OCI-LY7 (cell line): Measurements from ENCODE around the gene ERICH6. TPM values are rescaled to one million over a fixed set of nuclear protein-coding genes. Genes with fewer than 3 reads are reported as not detected.

Source experiments
- BruUV-seq: library from RNA; stranded (reverse); fragments of 400-500 nt; replicated peaks from 2 replicates; lab custom pipeline; 2021; lab: Mats Ljungman, UMichigan
- CTCF ChIA-PET: fragments of 300-600 bp; sonication (Branson Sonifier 250); formaldehyde crosslinking; loops from one replicate; lab custom pipeline; 2022; ENCODE audit warnings: antibody characterized with exemption; ENCODE audit not compliant: unreplicated experiment; lab: Charles Lee
- POLR2A ChIA-PET: fragments of 300-600 bp; sonication (Branson Sonifier 250); formaldehyde crosslinking; loops from one replicate; lab custom pipeline; 2022; ENCODE audit warnings: antibody characterized with exemption; lab: Charles Lee
- DNase-seq: peaks from one replicate; pipeline ENCODE4 v3.0.0-alpha.2; 2015; ENCODE audit warnings: low spot score
- H2AFZ ChIP-seq: fragments of 200-600 bp; sonication (generic), shearing (Covaris generic); 2 replicates; pipeline ENCODE4 v1.6.1; 2014; ENCODE audit warnings: mild to moderate bottlenecking, antibody characterized with exemption, low read length, moderate library complexity
- H3K27ac ChIP-seq: fragments of 200-600 bp; sonication (generic); 2 replicates; pipeline ENCODE4 v1.5.1; 2014; ENCODE audit warnings: mixed run types, low read depth, mild to moderate bottlenecking, moderate library complexity, low read length, inconsistent platforms; ENCODE audit not compliant: poor library complexity, severe bottlenecking
- H3K36me3 ChIP-seq: fragments of 200-600 bp; sonication (generic); 2 replicates; pipeline ENCODE4 v1.6.1; 2014; ENCODE audit warnings: mild to moderate bottlenecking, antibody characterized with exemption, low read length, moderate library complexity, mixed read lengths; ENCODE audit not compliant: insufficient read depth
- H3K4me1 ChIP-seq: fragments of 200-600 bp; sonication (generic); 2 replicates; pipeline ENCODE4 v1.5.1; 2014; ENCODE audit warnings: mild to moderate bottlenecking, low read length; ENCODE audit not compliant: insufficient read depth, poor library complexity, severe bottlenecking
- H3K4me2 ChIP-seq: fragments of 200-600 bp; sonication (generic); 2 replicates; pipeline ENCODE4 v1.6.1; 2014; ENCODE audit warnings: mild to moderate bottlenecking, low read length
- H3K4me3 ChIP-seq: fragments of 200-600 bp; sonication (generic); 2 replicates; pipeline ENCODE4 v1.5.1; 2014; ENCODE audit warnings: mild to moderate bottlenecking, low read depth, low read length; ENCODE audit not compliant: poor library complexity, severe bottlenecking
- H3K79me2 ChIP-seq: fragments of 200-600 bp; sonication (generic); 2 replicates; pipeline ENCODE4 v1.6.1; 2016; ENCODE audit warnings: low read depth, mild to moderate bottlenecking, low read length, moderate library complexity, mixed read lengths; ENCODE audit not compliant: insufficient read depth
- H3K9me2 ChIP-seq: fragments of 200-600 bp; sonication (generic); 2 replicates; pipeline ENCODE4 v1.6.1; 2016; ENCODE audit warnings: mild to moderate bottlenecking, low read length, mixed read lengths; ENCODE audit not compliant: insufficient read depth
- H3K9me3 ChIP-seq: fragments of 200-600 bp; sonication (generic); 2 replicates; pipeline ENCODE4 v1.6.1; 2014; ENCODE audit warnings: mild to moderate bottlenecking, mixed run types, low read length, mixed read lengths
- H4K20me1 ChIP-seq: fragments of 200-600 bp; sonication (generic); 2 replicates; pipeline ENCODE4 v1.6.1; 2014; ENCODE audit warnings: mild to moderate bottlenecking, antibody characterized with exemption, low read length, moderate library complexity, mixed read lengths; ENCODE audit not compliant: insufficient read depth
- EZH2phosphoT487 ChIP-seq: fragments of 200-600 bp; sonication (generic); IDR thresholded peaks from 2 replicates; pipeline ENCODE4 v1.6.1; 2018; ENCODE audit warnings: low read depth, borderline replicate concordance, mild to moderate bottlenecking, mixed run types, antibody characterized with exemption, low read length, moderate library complexity, mixed read lengths
- intact Hi-C: fragments of 100-400 bp; cut with micrococcal nuclease; formaldehyde crosslinking; loops from one replicate; pipeline ENCODE4 v1.10.0; 2022; ENCODE audit not compliant: unreplicated experiment
- total RNA-seq, 2 experiments: library from RNA; depleted of rRNA in 1 of 2; stranded (reverse); fragments of >200 nt in 1 of 2; shearing (Covaris generic) in 1 of 2; gene quantifications; 2 replicates each; pipeline ENCODE4 v1.2.3, GENCODE V29; 2014 to 2022
- TF ChIP-seq, protein P1 (sequence below): fragments of 200-600 bp; sonication (generic); conservative IDR thresholded peaks from 2 replicates; pipeline ENCODE4 v1.5.1; 2014; ENCODE audit warnings: mild to moderate bottlenecking, antibody characterized with exemption, low read length, moderate library complexity, mixed read lengths

Gene ERICH6
- total RNA-seq, 2 experiments from 2014 or later, result 0.38 to 0.41 TPM

DNA sequence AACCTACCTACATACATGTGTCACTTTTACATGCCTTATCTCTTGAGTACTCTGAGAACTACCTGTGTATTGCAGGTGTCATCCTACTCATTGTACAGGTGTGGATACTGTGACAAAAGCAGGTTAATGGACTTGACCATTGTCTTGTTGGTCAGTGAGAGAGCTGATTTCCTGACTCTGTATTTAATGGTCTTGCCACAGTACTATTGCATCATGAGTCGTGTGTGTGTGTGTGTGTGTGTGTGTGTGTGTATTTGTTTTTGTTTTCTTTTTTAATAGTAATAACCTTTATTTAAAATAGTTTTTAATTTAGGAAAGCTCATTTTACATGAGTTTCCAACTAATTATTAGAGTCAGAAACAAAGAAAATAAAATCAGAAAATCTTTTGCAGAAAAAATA is 92.9 kb downstream of the ERICH6 start:
- H3K27ac ChIP-seq, result no peak overlapping the region
- intact Hi-C loops, result no loop called here
- no peak overlapping the region for H3K4me3 ChIP-seq
- H3K4me2 ChIP-seq, result no peak overlapping the region
- H3K9me2 ChIP-seq, result no peaks in the 10 kb centered on the region
- peaks cover 50% of the 10 kb centered on the region for H3K4me1 ChIP-seq
- POLR2A ChIA-PET, result interaction anchor here (0.9 kb wide), 1 partner anchor 8 kb away, joined by 3 read pairs; no protein-coding TSS in a partner anchor
- no peak for TF ChIP-seq EZH2phosphoT487
- TF ChIP-seq, protein P1, sequence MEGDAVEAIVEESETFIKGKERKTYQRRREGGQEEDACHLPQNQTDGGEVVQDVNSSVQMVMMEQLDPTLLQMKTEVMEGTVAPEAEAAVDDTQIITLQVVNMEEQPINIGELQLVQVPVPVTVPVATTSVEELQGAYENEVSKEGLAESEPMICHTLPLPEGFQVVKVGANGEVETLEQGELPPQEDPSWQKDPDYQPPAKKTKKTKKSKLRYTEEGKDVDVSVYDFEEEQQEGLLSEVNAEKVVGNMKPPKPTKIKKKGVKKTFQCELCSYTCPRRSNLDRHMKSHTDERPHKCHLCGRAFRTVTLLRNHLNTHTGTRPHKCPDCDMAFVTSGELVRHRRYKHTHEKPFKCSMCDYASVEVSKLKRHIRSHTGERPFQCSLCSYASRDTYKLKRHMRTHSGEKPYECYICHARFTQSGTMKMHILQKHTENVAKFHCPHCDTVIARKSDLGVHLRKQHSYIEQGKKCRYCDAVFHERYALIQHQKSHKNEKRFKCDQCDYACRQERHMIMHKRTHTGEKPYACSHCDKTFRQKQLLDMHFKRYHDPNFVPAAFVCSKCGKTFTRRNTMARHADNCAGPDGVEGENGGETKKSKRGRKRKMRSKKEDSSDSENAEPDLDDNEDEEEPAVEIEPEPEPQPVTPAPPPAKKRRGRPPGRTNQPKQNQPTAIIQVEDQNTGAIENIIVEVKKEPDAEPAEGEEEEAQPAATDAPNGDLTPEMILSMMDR, result no peak
- CTCF ChIA-PET, result no interaction called here
- no peak overlapping the region for H2AFZ ChIP-seq
- H3K9me3 ChIP-seq, result peaks cover 16% of the 10 kb centered on the region
- BruUV-seq, result no TSS peak
- H3K36me3 ChIP-seq, result peaks cover 89% of the 10 kb centered on the region
- peaks cover 49% of the 10 kb centered on the region for H4K20me1 ChIP-seq
- H3K79me2 ChIP-seq, result peaks cover 90% of the 10 kb centered on the region
- no peak for DNase-seq

- no peak overlapping the region for H2AFZ ChIP-seq
- ChIA-PET POLR2A (no interaction called here), CTCF (no interaction called here)
- no peak for DNase-seq
- no peaks in the 10 kb centered on the region for H3K9me2 ChIP-seq
- H3K4me3 ChIP-seq, result peak overlapping the region; percentile 6
- H3K4me2 ChIP-seq, result peak overlapping the region; percentile 93
- peaks cover 95% of the 10 kb centered on the region for H3K36me3 ChIP-seq
- peaks cover 56% of the 10 kb centered on the region for H3K4me1 ChIP-seq
- BruUV-seq, result no TSS peak
- intact Hi-C loops, result no loop called here
- peaks cover 98% of the 10 kb centered on the region for H3K79me2 ChIP-seq
- no peak overlapping the region for H3K27ac ChIP-seq
- no peak for TF ChIP-seq EZH2phosphoT487
- TF ChIP-seq, protein P1, result no peak
- H4K20me1 ChIP-seq, result peaks cover 57% of the 10 kb centered on the region
- H3K9me3 ChIP-seq, result peaks cover 16% of the 10 kb centered on the region
These were observed 93.7 kb downstream of the ERICH6 start for GRCh38 chr3:150609988-150610387.

Other genes with a start within 250 kb of the ERICH6 start
- gene SERP1, start 157.4 kb downstream of the ERICH6 start, total RNA-seq (2014; rRNA removed; shearing (Covaris generic)), result 182 and 183 TPM in 2 replicates
- gene SERP1, start 157.4 kb downstream of the ERICH6 start, total RNA-seq (2022), result 97.4 and 101 TPM in 2 replicates
- 85.6 and 86.0 TPM in 2 replicates for gene EIF2A, start 157.1 kb downstream of the ERICH6 start, total RNA-seq (2014; rRNA removed; shearing (Covaris generic))
- 105 and 130 TPM in 2 replicates for gene EIF2A, start 157.1 kb downstream of the ERICH6 start, total RNA-seq (2022)
- 36.8 and 60.7 TPM in 2 replicates for gene SELENOT, start 100.6 kb downstream of the ERICH6 start, total RNA-seq (2014; rRNA removed; shearing (Covaris generic))
- gene SELENOT, start 100.6 kb downstream of the ERICH6 start, total RNA-seq (2022), result 70.1 and 71.8 TPM in 2 replicates
- gene SIAH2, start 59.2 kb upstream of the ERICH6 start, total RNA-seq (2014; rRNA removed; shearing (Covaris generic)), result 22.2 and 22.7 TPM in 2 replicates
- 23.5 and 29.1 TPM in 2 replicates for gene SIAH2, start 59.2 kb upstream of the ERICH6 start, total RNA-seq (2022)
- gene MINDY4B, start 201.5 kb upstream of the ERICH6 start, total RNA-seq (2014; rRNA removed; shearing (Covaris generic)), result not detected in 2 replicates
- gene MINDY4B, start 201.5 kb upstream of the ERICH6 start, total RNA-seq (2022), result not detected in 2 replicates